Neural progenitor cell (in vitro differentiated cells): ENCODE results near the gene SPSB2. TPM values are rescaled to one million over a fixed set of nuclear protein-coding genes. Genes with fewer than 3 reads are reported as not detected.
A peak's percentile ranks its signal among the peaks of the same experiment; 100 is the strongest.

Experiments
- DNase-seq: peaks from one replicate; pipeline ENCODE4 v3.0.0-alpha.2; 2016; ENCODE audit warnings: low spot score
- H2AFZ ChIP-seq: fragments of 200-600 bp; sonication (generic); replicated peaks from 2 replicates; pipeline ENCODE4 v1.6.1; 2016; ENCODE audit warnings: antibody characterized with exemption
- H3F3A ChIP-seq: fragments of 200-600 bp; sonication (generic); 2 replicates; pipeline ENCODE4 v1.6.1; 2016; ENCODE audit warnings: antibody characterized with exemption, low read depth
- H3K27ac ChIP-seq: fragments of 200-600 bp; sonication (generic); 2 replicates; pipeline ENCODE4 v1.5.1; 2016; ENCODE audit warnings: mild to moderate bottlenecking
- H3K27me3 ChIP-seq: fragments of 200-600 bp; sonication (generic); 2 replicates; pipeline ENCODE4 v1.6.1; 2016; ENCODE audit warnings: mild to moderate bottlenecking, moderate library complexity
- H3K36me3 ChIP-seq: fragments of 200-600 bp; sonication (generic); 2 replicates; pipeline ENCODE4 v1.5.1; 2016
- H3K4me1 ChIP-seq: fragments of 200-600 bp; sonication (generic); 2 replicates; pipeline ENCODE4 v1.6.1; 2016; ENCODE audit warnings: mixed run types
- H3K4me2 ChIP-seq: fragments of 200-600 bp; sonication (generic); 2 replicates; pipeline ENCODE4 v1.6.1; 2016
- H3K4me3 ChIP-seq: fragments of 200-600 bp; sonication (generic); 2 replicates; pipeline ENCODE4 v1.5.1; 2016
- H3K79me2 ChIP-seq: fragments of 200-600 bp; sonication (generic); 2 replicates; pipeline ENCODE4 v1.6.1; 2016; ENCODE audit warnings: low read depth
- H3K9ac ChIP-seq: fragments of 200-600 bp; sonication (generic); 2 replicates; pipeline ENCODE4 v1.6.1; 2016
- H3K9me3 ChIP-seq: fragments of 200-600 bp; sonication (generic); 2 replicates; pipeline ENCODE4 v1.5.1; 2016; ENCODE audit warnings: low read depth
- H4K20me1 ChIP-seq: fragments of 200-600 bp; sonication (generic); 2 replicates; pipeline ENCODE4 v1.6.1; 2016; ENCODE audit warnings: low read depth
- H3K27ac Mint-ChIP-seq: 3 replicates; pipeline ENCODE4 v1.8.0; 2021; ENCODE audit warnings: mixed read lengths
- H3K27me3 Mint-ChIP-seq: 2 replicates; pipeline ENCODE4 v1.8.0; 2022; ENCODE audit warnings: low read depth, mild to moderate bottlenecking, inconsistent platforms, moderate library complexity, mixed read lengths; ENCODE audit not compliant: insufficient read depth
- H3K36me3 Mint-ChIP-seq: 3 replicates; pipeline ENCODE4 v1.8.0; 2021; ENCODE audit warnings: mixed read lengths
- H3K4me1 Mint-ChIP-seq: 3 replicates; pipeline ENCODE4 v1.8.0; 2021; ENCODE audit warnings: mixed read lengths
- H3K4me3 Mint-ChIP-seq: 3 replicates; pipeline ENCODE4 v1.8.0; 2021; ENCODE audit warnings: mild to moderate bottlenecking, moderate library complexity, mixed read lengths
- H3K9me3 Mint-ChIP-seq: 3 replicates; pipeline ENCODE4 v1.8.0; 2020; ENCODE audit warnings: mixed read lengths
- EZH2 ChIP-seq: fragments of 200-600 bp; sonication (generic); IDR thresholded peaks from 2 replicates; pipeline ENCODE4 v1.6.1; 2017; ENCODE audit warnings: antibody characterized with exemption, mild to moderate bottlenecking, moderate library complexity
- EZH2phosphoT487 ChIP-seq: fragments of 200-600 bp; sonication (generic); IDR thresholded peaks from 2 replicates; pipeline ENCODE4 v1.6.1; 2017; ENCODE audit warnings: antibody characterized with exemption
- total RNA-seq: library from RNA; depleted of rRNA; stranded (reverse); fragments of >200 nt; gene quantifications from 2 replicates; pipeline ENCODE4 v1.2.3, GENCODE V29; 2015; ENCODE audit warnings: low replicate concordance
- TF ChIP-seq, protein P1 (sequence below): fragments of 200-600 bp; sonication (generic); IDR thresholded peaks from 2 replicates; pipeline ENCODE4 v1.5.1; 2017; ENCODE audit warnings: antibody characterized with exemption, mild to moderate bottlenecking

Gene SPSB2
- total RNA-seq, 1 donor from 2014 or later = 0.65 TPM

GRCh38 chr12:6843118-6843902 is 29.8 kb downstream of the SPSB2 start:
- peak overlapping the region; percentile 60 for H3K27ac Mint-ChIP-seq
- H3K27me3 Mint-ChIP-seq = peaks cover 6% of the 10 kb centered on the region
- Histone ChIP-seq H3K79me2 (no peaks in the 10 kb centered on the region), H3K27ac (no peak overlapping the region), H2AFZ (no peak overlapping the region), H3K4me1 (peaks cover 27% of the 10 kb centered on the region), H3K36me3 (no peaks in the 10 kb centered on the region), H3K4me3 (no peak overlapping the region), H3K27me3 (no peaks in the 10 kb centered on the region), H4K20me1 (peaks cover 32% of the 10 kb centered on the region), H3K9me3 (no peaks in the 10 kb centered on the region), H3F3A (peaks cover 53% of the 10 kb centered on the region), H3K9ac (no peak overlapping the region), H3K4me2 (no peak overlapping the region)
- DNase-seq = peak; percentile 37
- TF ChIP-seq, protein P1, sequence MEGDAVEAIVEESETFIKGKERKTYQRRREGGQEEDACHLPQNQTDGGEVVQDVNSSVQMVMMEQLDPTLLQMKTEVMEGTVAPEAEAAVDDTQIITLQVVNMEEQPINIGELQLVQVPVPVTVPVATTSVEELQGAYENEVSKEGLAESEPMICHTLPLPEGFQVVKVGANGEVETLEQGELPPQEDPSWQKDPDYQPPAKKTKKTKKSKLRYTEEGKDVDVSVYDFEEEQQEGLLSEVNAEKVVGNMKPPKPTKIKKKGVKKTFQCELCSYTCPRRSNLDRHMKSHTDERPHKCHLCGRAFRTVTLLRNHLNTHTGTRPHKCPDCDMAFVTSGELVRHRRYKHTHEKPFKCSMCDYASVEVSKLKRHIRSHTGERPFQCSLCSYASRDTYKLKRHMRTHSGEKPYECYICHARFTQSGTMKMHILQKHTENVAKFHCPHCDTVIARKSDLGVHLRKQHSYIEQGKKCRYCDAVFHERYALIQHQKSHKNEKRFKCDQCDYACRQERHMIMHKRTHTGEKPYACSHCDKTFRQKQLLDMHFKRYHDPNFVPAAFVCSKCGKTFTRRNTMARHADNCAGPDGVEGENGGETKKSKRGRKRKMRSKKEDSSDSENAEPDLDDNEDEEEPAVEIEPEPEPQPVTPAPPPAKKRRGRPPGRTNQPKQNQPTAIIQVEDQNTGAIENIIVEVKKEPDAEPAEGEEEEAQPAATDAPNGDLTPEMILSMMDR = peak; percentile 15
- TF ChIP-seq EZH2 = no peak
- peaks cover 34% of the 10 kb centered on the region for H3K4me1 Mint-ChIP-seq
- peak overlapping the region; percentile 69 for H3K4me3 Mint-ChIP-seq
- no peaks in the 10 kb centered on the region for H3K9me3 Mint-ChIP-seq
- peaks cover 39% of the 10 kb centered on the region for H3K36me3 Mint-ChIP-seq

GRCh38 chr12:6842075-6842474 is 31.0 kb downstream of the SPSB2 start:
- Histone ChIP-seq H3K9ac (no peak overlapping the region), H3K79me2 (no peaks in the 10 kb centered on the region), H2AFZ (no peak overlapping the region), H3K27me3 (no peaks in the 10 kb centered on the region), H3K4me2 (no peak overlapping the region), H4K20me1 (peaks cover 41% of the 10 kb centered on the region), H3K36me3 (no peaks in the 10 kb centered on the region), H3K27ac (no peak overlapping the region), H3K4me3 (no peak overlapping the region), H3K4me1 (peaks cover 27% of the 10 kb centered on the region), H3K9me3 (no peaks in the 10 kb centered on the region), H3F3A (peaks cover 47% of the 10 kb centered on the region)
- H3K27me3 Mint-ChIP-seq = peaks cover 6% of the 10 kb centered on the region
- H3K4me3 Mint-ChIP-seq = no peak overlapping the region
- H3K4me1 Mint-ChIP-seq = peaks cover 28% of the 10 kb centered on the region
- TF ChIP-seq, protein P1 = no peak
- TF ChIP-seq EZH2 = no peak
- no peak for TF ChIP-seq EZH2phosphoT487
- no peak for DNase-seq
- peaks cover 34% of the 10 kb centered on the region for H3K36me3 Mint-ChIP-seq
- H3K27ac Mint-ChIP-seq = no peak overlapping the region
- no peaks in the 10 kb centered on the region for H3K9me3 Mint-ChIP-seq

GRCh38 chr12:6840761-6841515 is 32.2 kb downstream of the SPSB2 start, which contains the start of gene GNB3:
GNB3 (plus strand) TSS chr12:6840925; CDS start chr12:6841288, 363 bp downstream.
- no peak for DNase-seq
- no peaks in the 10 kb centered on the region for H3K9me3 ChIP-seq
- TF ChIP-seq EZH2 (no peak), EZH2phosphoT487 (no peak)
- TF ChIP-seq, protein P1 = no peak
- no peaks in the 10 kb centered on the region for H3K9me3 Mint-ChIP-seq
- H2AFZ ChIP-seq = no peak within 1 kb of the TSS
- H3K36me3 ChIP-seq = no peaks in the 10 kb centered on the region
- H3K4me2 ChIP-seq = peak within 1 kb of the TSS; percentile 58
- H3F3A ChIP-seq = peaks cover 49% of the 10 kb centered on the region
- peaks cover 24% of the 10 kb centered on the region for H3K4me1 Mint-ChIP-seq
- H3K4me3 ChIP-seq = no peak within 1 kb of the TSS
- H3K27ac Mint-ChIP-seq = peak within 1 kb of the TSS; percentile 90
- no peaks in the 10 kb centered on the region for H3K27me3 ChIP-seq
- H3K36me3 Mint-ChIP-seq = peaks cover 29% of the 10 kb centered on the region
- peaks cover 6% of the 10 kb centered on the region for H3K27me3 Mint-ChIP-seq
- peak within 1 kb of the TSS; percentile 55 for H3K27ac ChIP-seq
- H3K4me3 Mint-ChIP-seq = peak within 1 kb of the TSS; percentile 21
- H3K9ac ChIP-seq = no peak within 1 kb of the TSS
- H4K20me1 ChIP-seq = peaks cover 47% of the 10 kb centered on the region
- H3K4me1 ChIP-seq = peaks cover 27% of the 10 kb centered on the region
- H3K79me2 ChIP-seq = no peaks in the 10 kb centered on the region
